K562 (cell line): ENCODE results near the gene RSPH9. TPM values are rescaled to one million over a fixed set of nuclear protein-coding genes. Genes with fewer than 3 reads are reported as not detected.

ENCODE experiments used
- BRCA1 ChIP-seq, 2 experiments: fragments of 450-650 bp in 1 of 2; sonication (generic) in 1 of 2; formaldehyde crosslinking in 1 of 2; IDR thresholded peaks; 2 replicates each; pipeline versions ENCODE4 v1.5.0 to v1.6.1; 2017 to 2020; ENCODE audit warnings: mild to moderate bottlenecking in 1 of 2, missing genetic modification reagents in 1 of 2
- DEAF1 ChIP-seq: fragments of 450-650 bp; formaldehyde crosslinking; IDR thresholded peaks from 2 replicates; pipeline ENCODE4 v1.4.0; 2020; ENCODE audit warnings: mild to moderate bottlenecking, moderate library complexity
- ESRRB ChIP-seq: fragments of 250-450 bp; sonication (Bioruptor Pico); IDR thresholded peaks from 2 replicates; pipeline ENCODE4 v1.5.0; 2020; ENCODE audit warnings: mild to moderate bottlenecking, moderate library complexity, borderline replicate concordance
- FOXP1 ChIP-seq: sonication (generic); formaldehyde crosslinking; IDR thresholded peaks from 2 replicates; pipeline ENCODE4 v1.8.0; 2022; ENCODE audit warnings: mild to moderate bottlenecking, missing genetic modification reagents
- KLF1 ChIP-seq: fragments of 450-650 bp; IDR thresholded peaks from 2 replicates; pipeline ENCODE4 v1.6.1; 2016; ENCODE audit warnings: missing genetic modification characterization, missing compliant biosample characterization
- KLF6 ChIP-seq: fragments of 250-450 bp; sonication (Bioruptor Pico); IDR thresholded peaks from 2 replicates; pipeline ENCODE4 v1.4.0; 2020; ENCODE audit warnings: mild to moderate bottlenecking, moderate library complexity, borderline replicate concordance
- MECOM ChIP-seq: fragments of 250-450 bp; sonication (Bioruptor Pico); IDR thresholded peaks from 2 replicates; pipeline ENCODE4 v1.8.0; 2022; ENCODE audit warnings: inconsistent platforms
- PTTG1 ChIP-seq: fragments of 450-650 bp; IDR thresholded peaks from 2 replicates; pipeline ENCODE4 v1.6.1; 2016; ENCODE audit warnings: low read depth, mild to moderate bottlenecking, missing genetic modification characterization, missing compliant biosample characterization
- SIX5 ChIP-seq, 2 experiments: IDR thresholded peaks; 2 replicates each; pipeline ENCODE4 v1.6.1; 2011; ENCODE audit warnings: low read length in 2 of 2, borderline replicate concordance in 1 of 2, low read depth in 1 of 2, mild to moderate bottlenecking in 1 of 2, moderate library complexity in 1 of 2; ENCODE audit not compliant: insufficient read depth in 1 of 2
- TCF7L2 ChIP-seq: fragments of 150-350 bp; IDR thresholded peaks from 2 replicates; pipeline ENCODE4 v1.6.1; 2016; ENCODE audit warnings: low read depth, mild to moderate bottlenecking, low read length, moderate library complexity
- TEAD1 ChIP-seq, 2 experiments: fragments of 450-650 bp in 1 of 2; sonication (generic) in 1 of 2; formaldehyde crosslinking; IDR thresholded peaks; 2 replicates each; pipeline versions ENCODE4 v1.4.0 to v1.8.0; 2020 to 2022; ENCODE audit warnings: mild to moderate bottlenecking in 2 of 2, missing genetic modification reagents in 1 of 2
- ZNF316 ChIP-seq: fragments of 450-650 bp; IDR thresholded peaks from 2 replicates; pipeline ENCODE4 v1.6.1; 2016
- polyA plus RNA-seq, 8 experiments: library from polyadenylated mRNA; depleted of rRNA in 4 of 8; stranded (reverse) in 5 of 8; unstranded in 3 of 8; fragments of >200 nt; fragmentation: Nextera tagmentation in 2 of 8; fragmentation: Illumina TruSeq in 1 of 8; extraction: Ambion mirVana in 2 of 8; extraction: Trizol in 1 of 8; gene quantifications; 2 replicates each; pipeline versions ENCODE4 v1.2.1 to v1.2.3, GENCODE V29; 2011 to 2014; ENCODE audit warnings: inconsistent platforms in 1 of 8, missing spikeins in 1 of 8
- total RNA-seq, 7 experiments: library from RNA; depleted of rRNA in 6 of 7; stranded (reverse); fragments of >200 nt in 6 of 7; fragmentation: Illumina TruSeq in 2 of 7; extraction: Trizol in 2 of 7; gene quantifications; 2 replicates each; pipeline versions ENCODE4 v1.2.1 to v1.2.3, GENCODE V29; 2011 to 2021; ENCODE audit warnings: low replicate concordance in 1 of 7
- TF ChIP-seq, protein P1 (sequence below): IDR thresholded peaks from 2 replicates; pipeline ENCODE4 v1.6.1; 2012; ENCODE audit warnings: low read depth, low read length, improper control_type of control experiment, borderline replicate concordance
- TF ChIP-seq, protein P2 (sequence below): fragments of 200-800 bp; sonication (Bioruptor generic); IDR thresholded peaks from 2 replicates; pipeline ENCODE4 v1.6.1; 2017; ENCODE audit warnings: missing genetic modification characterization, missing compliant biosample characterization
- TF ChIP-seq, protein P3 (sequence below): fragments of 250-450 bp; sonication (Bioruptor Pico); IDR thresholded peaks from 2 replicates; pipeline ENCODE4 v1.4.0; 2020

Gene RSPH9
- total and polyA plus RNA-seq, 9 of the 15 experiments (the other 6 are each of a cell fraction or from before 2014, with no cell fraction given) = 0.05 to 0.60 (median 0.39) TPM; not detected in 6

GRCh38 chr6:43667245-43668150 lies 22.7 kb downstream of the RSPH9 start (continued):
- TF ChIP-seq BRCA1 (IDR thresholded peaks at IDR 0.05) (no peak), BRCA1 (CRISPR knock-in tag; IDR thresholded peaks at IDR 0.05) (no peak), KLF6 (CRISPR knock-in tag) (0 out of 2 replicates have a peak, but pooled peaks have one; percentile 47), PTTG1 (tag) (no peak), FOXP1 (no peak), TCF7L2 (no peak), TEAD1 (CRISPR knock-in tag; IDR thresholded peaks at IDR 0.05) (peak; percentile 29 to 39; a peak in 1 of 4 replicates), KLF1 (tag) (no peak), SIX5 (IDR thresholded peaks at IDR 0.05; ENCODE audit: borderline replicate concordance in 1 of 2, insufficient read depth in 1 of 2, low read depth in 1 of 2, low read length in 2 of 2) (no peak), DEAF1 (CRISPR knock-in tag) (peak; percentile 91), ZNF316 (no peak), MECOM (no peak), ESRRB (CRISPR knock-in tag) (no peak)
- TF ChIP-seq, protein P1, sequence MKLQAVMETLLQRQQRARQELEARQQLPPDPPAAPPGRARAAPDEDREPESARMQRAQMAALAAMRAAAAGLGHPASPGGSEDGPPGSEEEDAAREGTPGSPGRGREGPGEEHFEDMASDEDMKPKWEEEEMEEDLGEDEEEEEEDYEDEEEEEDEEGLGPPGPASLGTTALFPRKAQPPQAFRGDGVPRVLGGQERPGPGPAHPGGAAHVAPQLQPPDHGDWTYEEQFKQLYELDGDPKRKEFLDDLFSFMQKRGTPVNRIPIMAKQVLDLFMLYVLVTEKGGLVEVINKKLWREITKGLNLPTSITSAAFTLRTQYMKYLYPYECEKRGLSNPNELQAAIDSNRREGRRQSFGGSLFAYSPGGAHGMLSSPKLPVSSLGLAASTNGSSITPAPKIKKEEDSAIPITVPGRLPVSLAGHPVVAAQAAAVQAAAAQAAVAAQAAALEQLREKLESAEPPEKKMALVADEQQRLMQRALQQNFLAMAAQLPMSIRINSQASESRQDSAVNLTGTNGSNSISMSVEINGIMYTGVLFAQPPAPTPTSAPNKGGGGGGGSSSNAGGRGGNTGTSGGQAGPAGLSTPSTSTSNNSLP = no peak
- TF ChIP-seq, protein P2, sequence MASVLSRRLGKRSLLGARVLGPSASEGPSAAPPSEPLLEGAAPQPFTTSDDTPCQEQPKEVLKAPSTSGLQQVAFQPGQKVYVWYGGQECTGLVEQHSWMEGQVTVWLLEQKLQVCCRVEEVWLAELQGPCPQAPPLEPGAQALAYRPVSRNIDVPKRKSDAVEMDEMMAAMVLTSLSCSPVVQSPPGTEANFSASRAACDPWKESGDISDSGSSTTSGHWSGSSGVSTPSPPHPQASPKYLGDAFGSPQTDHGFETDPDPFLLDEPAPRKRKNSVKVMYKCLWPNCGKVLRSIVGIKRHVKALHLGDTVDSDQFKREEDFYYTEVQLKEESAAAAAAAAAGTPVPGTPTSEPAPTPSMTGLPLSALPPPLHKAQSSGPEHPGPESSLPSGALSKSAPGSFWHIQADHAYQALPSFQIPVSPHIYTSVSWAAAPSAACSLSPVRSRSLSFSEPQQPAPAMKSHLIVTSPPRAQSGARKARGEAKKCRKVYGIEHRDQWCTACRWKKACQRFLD (CRISPR knock-in tag) = no peak
- TF ChIP-seq, protein P3, sequence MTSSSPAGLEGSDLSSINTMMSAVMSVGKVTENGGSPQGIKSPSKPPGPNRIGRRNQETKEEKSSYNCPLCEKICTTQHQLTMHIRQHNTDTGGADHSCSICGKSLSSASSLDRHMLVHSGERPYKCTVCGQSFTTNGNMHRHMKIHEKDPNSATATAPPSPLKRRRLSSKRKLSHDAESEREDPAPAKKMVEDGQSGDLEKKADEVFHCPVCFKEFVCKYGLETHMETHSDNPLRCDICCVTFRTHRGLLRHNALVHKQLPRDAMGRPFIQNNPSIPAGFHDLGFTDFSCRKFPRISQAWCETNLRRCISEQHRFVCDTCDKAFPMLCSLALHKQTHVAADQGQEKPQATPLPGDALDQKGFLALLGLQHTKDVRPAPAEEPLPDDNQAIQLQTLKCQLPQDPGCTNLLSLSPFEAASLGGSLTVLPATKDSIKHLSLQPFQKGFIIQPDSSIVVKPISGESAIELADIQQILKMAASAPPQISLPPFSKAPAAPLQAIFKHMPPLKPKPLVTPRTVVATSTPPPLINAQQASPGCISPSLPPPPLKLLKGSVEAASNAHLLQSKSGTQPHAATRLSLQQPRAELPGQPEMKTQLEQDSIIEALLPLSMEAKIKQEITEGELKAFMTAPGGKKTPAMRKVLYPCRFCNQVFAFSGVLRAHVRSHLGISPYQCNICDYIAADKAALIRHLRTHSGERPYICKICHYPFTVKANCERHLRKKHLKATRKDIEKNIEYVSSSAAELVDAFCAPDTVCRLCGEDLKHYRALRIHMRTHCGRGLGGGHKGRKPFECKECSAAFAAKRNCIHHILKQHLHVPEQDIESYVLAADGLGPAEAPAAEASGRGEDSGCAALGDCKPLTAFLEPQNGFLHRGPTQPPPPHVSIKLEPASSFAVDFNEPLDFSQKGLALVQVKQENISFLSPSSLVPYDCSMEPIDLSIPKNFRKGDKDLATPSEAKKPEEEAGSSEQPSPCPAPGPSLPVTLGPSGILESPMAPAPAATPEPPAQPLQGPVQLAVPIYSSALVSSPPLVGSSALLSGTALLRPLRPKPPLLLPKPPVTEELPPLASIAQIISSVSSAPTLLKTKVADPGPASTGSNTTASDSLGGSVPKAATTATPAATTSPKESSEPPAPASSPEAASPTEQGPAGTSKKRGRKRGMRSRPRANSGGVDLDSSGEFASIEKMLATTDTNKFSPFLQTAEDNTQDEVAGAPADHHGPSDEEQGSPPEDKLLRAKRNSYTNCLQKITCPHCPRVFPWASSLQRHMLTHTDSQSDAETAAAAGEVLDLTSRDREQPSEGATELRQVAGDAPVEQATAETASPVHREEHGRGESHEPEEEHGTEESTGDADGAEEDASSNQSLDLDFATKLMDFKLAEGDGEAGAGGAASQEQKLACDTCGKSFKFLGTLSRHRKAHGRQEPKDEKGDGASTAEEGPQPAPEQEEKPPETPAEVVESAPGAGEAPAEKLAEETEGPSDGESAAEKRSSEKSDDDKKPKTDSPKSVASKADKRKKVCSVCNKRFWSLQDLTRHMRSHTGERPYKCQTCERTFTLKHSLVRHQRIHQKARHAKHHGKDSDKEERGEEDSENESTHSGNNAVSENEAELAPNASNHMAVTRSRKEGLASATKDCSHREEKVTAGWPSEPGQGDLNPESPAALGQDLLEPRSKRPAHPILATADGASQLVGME (CRISPR knock-in tag) = peak; percentile 90
